C4-2B (cell line): Measurements from ENCODE around the gene SCG3.

ENCODE experiments used
- ZFX ChIP-seq: fragments of 450-650 bp; IDR thresholded peaks from 2 replicates; pipeline ENCODE4 v1.6.1; 2017
- TF ChIP-seq, protein P1 (sequence below): fragments of 450-650 bp; conservative IDR thresholded peaks from 2 replicates; pipeline ENCODE4 v1.5.1; 2017; ENCODE audit warnings: mild to moderate bottlenecking

DNA sequence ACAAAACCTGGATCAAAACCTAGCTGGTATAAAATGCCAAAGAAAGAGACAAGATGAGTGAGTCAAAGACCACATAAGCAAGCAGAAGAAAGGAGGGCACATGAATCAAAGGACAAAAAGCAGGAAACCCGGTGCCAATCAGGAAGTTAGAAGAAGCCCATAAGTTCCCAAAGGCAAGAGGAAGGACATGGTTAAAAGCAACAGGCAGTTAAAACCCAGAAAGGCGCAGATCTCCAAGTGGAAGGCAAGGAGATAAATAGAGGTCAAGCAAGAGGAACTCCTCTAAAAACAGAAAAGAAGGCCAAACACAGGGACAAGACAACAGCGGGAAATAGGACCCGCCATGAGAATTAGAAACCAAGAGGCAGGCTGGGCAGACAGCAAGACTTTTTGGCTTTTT lies 74.5 kb downstream of the SCG3 start:
- TF ChIP-seq, protein P1, sequence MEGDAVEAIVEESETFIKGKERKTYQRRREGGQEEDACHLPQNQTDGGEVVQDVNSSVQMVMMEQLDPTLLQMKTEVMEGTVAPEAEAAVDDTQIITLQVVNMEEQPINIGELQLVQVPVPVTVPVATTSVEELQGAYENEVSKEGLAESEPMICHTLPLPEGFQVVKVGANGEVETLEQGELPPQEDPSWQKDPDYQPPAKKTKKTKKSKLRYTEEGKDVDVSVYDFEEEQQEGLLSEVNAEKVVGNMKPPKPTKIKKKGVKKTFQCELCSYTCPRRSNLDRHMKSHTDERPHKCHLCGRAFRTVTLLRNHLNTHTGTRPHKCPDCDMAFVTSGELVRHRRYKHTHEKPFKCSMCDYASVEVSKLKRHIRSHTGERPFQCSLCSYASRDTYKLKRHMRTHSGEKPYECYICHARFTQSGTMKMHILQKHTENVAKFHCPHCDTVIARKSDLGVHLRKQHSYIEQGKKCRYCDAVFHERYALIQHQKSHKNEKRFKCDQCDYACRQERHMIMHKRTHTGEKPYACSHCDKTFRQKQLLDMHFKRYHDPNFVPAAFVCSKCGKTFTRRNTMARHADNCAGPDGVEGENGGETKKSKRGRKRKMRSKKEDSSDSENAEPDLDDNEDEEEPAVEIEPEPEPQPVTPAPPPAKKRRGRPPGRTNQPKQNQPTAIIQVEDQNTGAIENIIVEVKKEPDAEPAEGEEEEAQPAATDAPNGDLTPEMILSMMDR = no peak
- no peak for TF ChIP-seq ZFX
